K562 (cell line): Measurements from ENCODE around the gene SLMAP. TPM values are rescaled to one million over a fixed set of nuclear protein-coding genes. Genes with fewer than 3 reads are reported as not detected.

Experiments used
- ARID1B ChIP-seq: fragments of 450-650 bp; IDR thresholded peaks from 2 replicates; pipeline ENCODE4 v1.6.1; 2016; ENCODE audit warnings: antibody characterized with exemption, mild to moderate bottlenecking, inconsistent platforms
- GABPB2 ChIP-seq: fragments of 250-450 bp; sonication (Bioruptor Pico); conservative IDR thresholded peaks from 2 replicates; pipeline ENCODE4 v1.5.1; 2021; ENCODE audit warnings: mild to moderate bottlenecking
- SRSF1 ChIP-seq: fragments of 200-400 bp; formaldehyde crosslinking; IDR thresholded peaks from 2 replicates; pipeline ENCODE4 v1.6.1; 2017; ENCODE audit warnings: mild to moderate bottlenecking, low read depth, low read length, moderate library complexity
- ZNF445 ChIP-seq: fragments of 250-450 bp; sonication (Bioruptor Pico); IDR thresholded peaks from 2 replicates; pipeline ENCODE4 v1.4.0; 2020; ENCODE audit warnings: low read depth, mild to moderate bottlenecking, moderate library complexity
- ZNF584 ChIP-seq: fragments of 200-800 bp; sonication (Bioruptor generic); IDR thresholded peaks from 2 replicates; pipeline ENCODE4 v1.6.1; 2016; ENCODE audit warnings: low read depth, mild to moderate bottlenecking, missing genetic modification characterization, missing compliant biosample characterization
- polyA plus RNA-seq, 8 experiments: library from polyadenylated mRNA; depleted of rRNA in 4 of 8; stranded (reverse) in 5 of 8; unstranded in 3 of 8; fragments of >200 nt; fragmentation: Nextera tagmentation in 2 of 8; fragmentation: Illumina TruSeq in 1 of 8; extraction: Ambion mirVana in 2 of 8; extraction: Trizol in 1 of 8; gene quantifications; 2 replicates each; pipeline versions ENCODE4 v1.2.1 to v1.2.3, GENCODE V29; 2011 to 2014; ENCODE audit warnings: inconsistent platforms in 1 of 8, missing spikeins in 1 of 8
- total RNA-seq, 7 experiments: library from RNA; depleted of rRNA in 6 of 7; stranded (reverse); fragments of >200 nt in 6 of 7; fragmentation: Illumina TruSeq in 2 of 7; extraction: Trizol in 2 of 7; gene quantifications; 2 replicates each; pipeline versions ENCODE4 v1.2.1 to v1.2.3, GENCODE V29; 2011 to 2021; ENCODE audit warnings: low replicate concordance in 1 of 7
- TF ChIP-seq, protein P1 (sequence below): fragments of 450-650 bp; IDR thresholded peaks from 2 replicates; pipeline ENCODE4 v1.6.1; 2016; ENCODE audit warnings: mild to moderate bottlenecking, moderate library complexity
- TF ChIP-seq, protein P2 (sequence below): fragments of 450-650 bp; IDR thresholded peaks from 2 replicates; pipeline ENCODE4 v1.6.1; 2014; ENCODE audit warnings: low read depth, mild to moderate bottlenecking, moderate library complexity, borderline replicate concordance

The SLMAP gene
- total and polyA plus RNA-seq, 9 of the 15 experiments (the other 6 are each of a cell fraction or from before 2014, with no cell fraction given): 12.1 to 50.7 (median 28.3) TPM

DNA sequence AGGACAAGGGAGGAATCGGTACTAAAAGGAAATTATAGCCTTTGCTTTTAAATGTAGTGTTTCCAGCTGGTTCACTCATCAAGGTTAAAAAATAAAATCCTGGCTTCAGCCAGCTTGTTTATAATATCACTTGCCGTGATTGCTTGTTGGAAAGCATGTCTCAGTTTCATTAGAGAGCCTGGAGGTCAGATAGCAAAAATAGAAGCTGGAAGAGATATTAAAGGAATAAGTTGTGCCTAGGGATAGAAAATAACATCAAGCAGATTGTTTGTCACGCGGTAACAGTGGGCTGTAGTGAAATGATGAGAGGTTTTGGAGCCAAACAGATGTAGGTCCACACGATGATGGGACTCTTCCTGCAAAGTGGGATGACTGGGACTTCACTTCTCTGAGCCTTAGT lies 17.7 kb upstream of the SLMAP start (continued):
- TF ChIP-seq, protein P1, sequence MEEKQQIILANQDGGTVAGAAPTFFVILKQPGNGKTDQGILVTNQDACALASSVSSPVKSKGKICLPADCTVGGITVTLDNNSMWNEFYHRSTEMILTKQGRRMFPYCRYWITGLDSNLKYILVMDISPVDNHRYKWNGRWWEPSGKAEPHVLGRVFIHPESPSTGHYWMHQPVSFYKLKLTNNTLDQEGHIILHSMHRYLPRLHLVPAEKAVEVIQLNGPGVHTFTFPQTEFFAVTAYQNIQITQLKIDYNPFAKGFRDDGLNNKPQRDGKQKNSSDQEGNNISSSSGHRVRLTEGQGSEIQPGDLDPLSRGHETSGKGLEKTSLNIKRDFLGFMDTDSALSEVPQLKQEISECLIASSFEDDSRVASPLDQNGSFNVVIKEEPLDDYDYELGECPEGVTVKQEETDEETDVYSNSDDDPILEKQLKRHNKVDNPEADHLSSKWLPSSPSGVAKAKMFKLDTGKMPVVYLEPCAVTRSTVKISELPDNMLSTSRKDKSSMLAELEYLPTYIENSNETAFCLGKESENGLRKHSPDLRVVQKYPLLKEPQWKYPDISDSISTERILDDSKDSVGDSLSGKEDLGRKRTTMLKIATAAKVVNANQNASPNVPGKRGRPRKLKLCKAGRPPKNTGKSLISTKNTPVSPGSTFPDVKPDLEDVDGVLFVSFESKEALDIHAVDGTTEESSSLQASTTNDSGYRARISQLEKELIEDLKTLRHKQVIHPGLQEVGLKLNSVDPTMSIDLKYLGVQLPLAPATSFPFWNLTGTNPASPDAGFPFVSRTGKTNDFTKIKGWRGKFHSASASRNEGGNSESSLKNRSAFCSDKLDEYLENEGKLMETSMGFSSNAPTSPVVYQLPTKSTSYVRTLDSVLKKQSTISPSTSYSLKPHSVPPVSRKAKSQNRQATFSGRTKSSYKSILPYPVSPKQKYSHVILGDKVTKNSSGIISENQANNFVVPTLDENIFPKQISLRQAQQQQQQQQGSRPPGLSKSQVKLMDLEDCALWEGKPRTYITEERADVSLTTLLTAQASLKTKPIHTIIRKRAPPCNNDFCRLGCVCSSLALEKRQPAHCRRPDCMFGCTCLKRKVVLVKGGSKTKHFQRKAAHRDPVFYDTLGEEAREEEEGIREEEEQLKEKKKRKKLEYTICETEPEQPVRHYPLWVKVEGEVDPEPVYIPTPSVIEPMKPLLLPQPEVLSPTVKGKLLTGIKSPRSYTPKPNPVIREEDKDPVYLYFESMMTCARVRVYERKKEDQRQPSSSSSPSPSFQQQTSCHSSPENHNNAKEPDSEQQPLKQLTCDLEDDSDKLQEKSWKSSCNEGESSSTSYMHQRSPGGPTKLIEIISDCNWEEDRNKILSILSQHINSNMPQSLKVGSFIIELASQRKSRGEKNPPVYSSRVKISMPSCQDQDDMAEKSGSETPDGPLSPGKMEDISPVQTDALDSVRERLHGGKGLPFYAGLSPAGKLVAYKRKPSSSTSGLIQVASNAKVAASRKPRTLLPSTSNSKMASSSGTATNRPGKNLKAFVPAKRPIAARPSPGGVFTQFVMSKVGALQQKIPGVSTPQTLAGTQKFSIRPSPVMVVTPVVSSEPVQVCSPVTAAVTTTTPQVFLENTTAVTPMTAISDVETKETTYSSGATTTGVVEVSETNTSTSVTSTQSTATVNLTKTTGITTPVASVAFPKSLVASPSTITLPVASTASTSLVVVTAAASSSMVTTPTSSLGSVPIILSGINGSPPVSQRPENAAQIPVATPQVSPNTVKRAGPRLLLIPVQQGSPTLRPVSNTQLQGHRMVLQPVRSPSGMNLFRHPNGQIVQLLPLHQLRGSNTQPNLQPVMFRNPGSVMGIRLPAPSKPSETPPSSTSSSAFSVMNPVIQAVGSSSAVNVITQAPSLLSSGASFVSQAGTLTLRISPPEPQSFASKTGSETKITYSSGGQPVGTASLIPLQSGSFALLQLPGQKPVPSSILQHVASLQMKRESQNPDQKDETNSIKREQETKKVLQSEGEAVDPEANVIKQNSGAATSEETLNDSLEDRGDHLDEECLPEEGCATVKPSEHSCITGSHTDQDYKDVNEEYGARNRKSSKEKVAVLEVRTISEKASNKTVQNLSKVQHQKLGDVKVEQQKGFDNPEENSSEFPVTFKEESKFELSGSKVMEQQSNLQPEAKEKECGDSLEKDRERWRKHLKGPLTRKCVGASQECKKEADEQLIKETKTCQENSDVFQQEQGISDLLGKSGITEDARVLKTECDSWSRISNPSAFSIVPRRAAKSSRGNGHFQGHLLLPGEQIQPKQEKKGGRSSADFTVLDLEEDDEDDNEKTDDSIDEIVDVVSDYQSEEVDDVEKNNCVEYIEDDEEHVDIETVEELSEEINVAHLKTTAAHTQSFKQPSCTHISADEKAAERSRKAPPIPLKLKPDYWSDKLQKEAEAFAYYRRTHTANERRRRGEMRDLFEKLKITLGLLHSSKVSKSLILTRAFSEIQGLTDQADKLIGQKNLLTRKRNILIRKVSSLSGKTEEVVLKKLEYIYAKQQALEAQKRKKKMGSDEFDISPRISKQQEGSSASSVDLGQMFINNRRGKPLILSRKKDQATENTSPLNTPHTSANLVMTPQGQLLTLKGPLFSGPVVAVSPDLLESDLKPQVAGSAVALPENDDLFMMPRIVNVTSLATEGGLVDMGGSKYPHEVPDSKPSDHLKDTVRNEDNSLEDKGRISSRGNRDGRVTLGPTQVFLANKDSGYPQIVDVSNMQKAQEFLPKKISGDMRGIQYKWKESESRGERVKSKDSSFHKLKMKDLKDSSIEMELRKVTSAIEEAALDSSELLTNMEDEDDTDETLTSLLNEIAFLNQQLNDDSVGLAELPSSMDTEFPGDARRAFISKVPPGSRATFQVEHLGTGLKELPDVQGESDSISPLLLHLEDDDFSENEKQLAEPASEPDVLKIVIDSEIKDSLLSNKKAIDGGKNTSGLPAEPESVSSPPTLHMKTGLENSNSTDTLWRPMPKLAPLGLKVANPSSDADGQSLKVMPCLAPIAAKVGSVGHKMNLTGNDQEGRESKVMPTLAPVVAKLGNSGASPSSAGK: no peak
- no peak for TF ChIP-seq ARID1B
- no peak for TF ChIP-seq GABPB2 (CRISPR knock-in tag)
- TF ChIP-seq ZNF584 (CRISPR knock-in tag): no peak
- TF ChIP-seq SRSF1: no peak
- TF ChIP-seq, protein P2, sequence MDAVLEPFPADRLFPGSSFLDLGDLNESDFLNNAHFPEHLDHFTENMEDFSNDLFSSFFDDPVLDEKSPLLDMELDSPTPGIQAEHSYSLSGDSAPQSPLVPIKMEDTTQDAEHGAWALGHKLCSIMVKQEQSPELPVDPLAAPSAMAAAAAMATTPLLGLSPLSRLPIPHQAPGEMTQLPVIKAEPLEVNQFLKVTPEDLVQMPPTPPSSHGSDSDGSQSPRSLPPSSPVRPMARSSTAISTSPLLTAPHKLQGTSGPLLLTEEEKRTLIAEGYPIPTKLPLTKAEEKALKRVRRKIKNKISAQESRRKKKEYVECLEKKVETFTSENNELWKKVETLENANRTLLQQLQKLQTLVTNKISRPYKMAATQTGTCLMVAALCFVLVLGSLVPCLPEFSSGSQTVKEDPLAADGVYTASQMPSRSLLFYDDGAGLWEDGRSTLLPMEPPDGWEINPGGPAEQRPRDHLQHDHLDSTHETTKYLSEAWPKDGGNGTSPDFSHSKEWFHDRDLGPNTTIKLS: no peak
- no peak for TF ChIP-seq ZNF445 (CRISPR knock-in tag)
